Fibroblast of villous mesenchyme (primary cell): ENCODE data around the gene ROBO2. TPM values are rescaled to one million over a fixed set of nuclear protein-coding genes. Genes with fewer than 3 reads are reported as not detected.

Source experiments
- DNase-seq: peaks from one replicate; pipeline ENCODE4 v3.0.0-alpha.2; 2010; ENCODE audit warnings: low read depth
- H3K4me3 ChIP-seq: 2 replicates; pipeline ENCODE4 v1.5.1; 2011; ENCODE audit warnings: low read depth, mild to moderate bottlenecking, low read length
- CTCF ChIP-seq: IDR thresholded peaks from 2 replicates; pipeline ENCODE4 v1.5.1; 2012; ENCODE audit warnings: low read depth, mild to moderate bottlenecking, low read length; ENCODE audit not compliant: insufficient read depth
- small RNA-seq: library from RNA; depleted of rRNA; stranded (forward); fragments of <200 nt; gene quantifications from one replicate; pipeline ENCODE3, GENCODE V24; 2012
- total RNA-seq: library from RNA; depleted of rRNA; stranded (reverse); fragments of >200 nt; gene quantifications from 2 replicates; pipeline ENCODE4 v1.2.3, GENCODE V29; 2012

The ROBO2 gene
- total RNA-seq, 1 donor = 3.0 TPM

GRCh38 chr3:77693147-77693546 lies 653.2 kb downstream of the ROBO2 start:
- no peak for DNase-seq
- TF ChIP-seq CTCF = no peak
- H3K4me3 ChIP-seq = no peak overlapping the region

GRCh38 chr3:77699125-77699691 lies 659.3 kb downstream of the ROBO2 start:
- no peak for TF ChIP-seq CTCF
- no peak overlapping the region for H3K4me3 ChIP-seq
- no peak for DNase-seq

Small RNAs within 50 kb of the gene (small RNA-seq; reads per million reads assigned to genes)
- not detected for gene RNU6-386P
